Stimulated activated CD4-positive, alpha-beta T cell treated with anti-CD3 and anti-CD28 coated beads, Interleukin-12 subunit alpha, Interleukin-12 subunit beta, amount 100 ng/mL, for 48 hours (primary cell): ENCODE measurements around the gene TBC1D20.
"Not testable (repeated sequence)": the region's sequence is repeated elsewhere in the genome, so short reads cannot be mapped to it uniquely, and the experiment has no call there.

Source experiments
- DNase-seq, 3 donors: peaks; one replicate each; pipeline ENCODE4 v3.0.0-alpha.2; 2020; ENCODE audit warnings: low read depth in 2 of 3, low spot score in 1 of 3

Gene TBC1D20

GRCh38 chr20:476561-477249 lies 14.4 kb upstream of the TBC1D20 start:
- DNase-seq, result not testable (repeated sequence)

- no peak for DNase-seq
Measured at GRCh38 chr20:475463-476357, 13.4 kb upstream of the TBC1D20 start.

- DNase-seq, result no peak
Measured at GRCh38 chr20:474581-474980, 12.2 kb upstream of the TBC1D20 start.

- no peak for DNase-seq
Measured at GRCh38 chr20:472889-473292, 10.6 kb upstream of the TBC1D20 start.

GRCh38 chr20:472137-472846 lies 10.0 kb upstream of the TBC1D20 start:
- DNase-seq, result no peak

- DNase-seq, result no peak
Measured at GRCh38 chr20:469746-470490, 7.6 kb upstream of the TBC1D20 start.

- no peak for DNase-seq
Measured at GRCh38 chr20:467755-468154, 5.4 kb upstream of the TBC1D20 start.

GRCh38 chr20:461254-462198 lies 807 bp downstream of the TBC1D20 start:
- DNase-seq, result peak in 2 of 3 donors; percentile 25 to 42

GRCh38 chr20:460707-461106 lies 1.6 kb downstream of the TBC1D20 start:
- DNase-seq, result no peak

- DNase-seq, result no peak
Measured at GRCh38 chr20:460180-460579, 2.2 kb downstream of the TBC1D20 start.

- no peak for DNase-seq
Measured at GRCh38 chr20:458776-459175, 3.6 kb downstream of the TBC1D20 start.

GRCh38 chr20:454951-455350 lies 7.4 kb downstream of the TBC1D20 start:
- no peak for DNase-seq

GRCh38 chr20:452021-452420 lies 10.3 kb downstream of the TBC1D20 start:
- DNase-seq, result not testable (repeated sequence)

GRCh38 chr20:445514-446336 lies 16.6 kb downstream of the TBC1D20 start:
- no peak for DNase-seq

- no peak for DNase-seq
Measured at GRCh38 chr20:444862-445426, 17.4 kb downstream of the TBC1D20 start.

- no peak for DNase-seq
Measured at GRCh38 chr20:444117-444516, 18.2 kb downstream of the TBC1D20 start.

- no peak for DNase-seq
Measured at GRCh38 chr20:443223-443775, 19.0 kb downstream of the TBC1D20 start.

GRCh38 chr20:440636-441035 lies 21.7 kb downstream of the TBC1D20 start:
- no peak for DNase-seq
